Measurements from ENCODE around the gene DGKI. TPM values are rescaled to one million over a fixed set of nuclear protein-coding genes. Genes with fewer than 3 reads are reported as not detected.

Gene DGKI
- total RNA-seq, 4 donors from 2014 or later: 0.16 to 4.4 (median 2.1) TPM

- ATAC-seq (ENCODE audit: low FRiP score): no peak
- DNase-seq (ENCODE audit: low spot score): no peak
- TF ChIP-seq, protein P1, sequence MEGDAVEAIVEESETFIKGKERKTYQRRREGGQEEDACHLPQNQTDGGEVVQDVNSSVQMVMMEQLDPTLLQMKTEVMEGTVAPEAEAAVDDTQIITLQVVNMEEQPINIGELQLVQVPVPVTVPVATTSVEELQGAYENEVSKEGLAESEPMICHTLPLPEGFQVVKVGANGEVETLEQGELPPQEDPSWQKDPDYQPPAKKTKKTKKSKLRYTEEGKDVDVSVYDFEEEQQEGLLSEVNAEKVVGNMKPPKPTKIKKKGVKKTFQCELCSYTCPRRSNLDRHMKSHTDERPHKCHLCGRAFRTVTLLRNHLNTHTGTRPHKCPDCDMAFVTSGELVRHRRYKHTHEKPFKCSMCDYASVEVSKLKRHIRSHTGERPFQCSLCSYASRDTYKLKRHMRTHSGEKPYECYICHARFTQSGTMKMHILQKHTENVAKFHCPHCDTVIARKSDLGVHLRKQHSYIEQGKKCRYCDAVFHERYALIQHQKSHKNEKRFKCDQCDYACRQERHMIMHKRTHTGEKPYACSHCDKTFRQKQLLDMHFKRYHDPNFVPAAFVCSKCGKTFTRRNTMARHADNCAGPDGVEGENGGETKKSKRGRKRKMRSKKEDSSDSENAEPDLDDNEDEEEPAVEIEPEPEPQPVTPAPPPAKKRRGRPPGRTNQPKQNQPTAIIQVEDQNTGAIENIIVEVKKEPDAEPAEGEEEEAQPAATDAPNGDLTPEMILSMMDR (IDR thresholded peaks at IDR 0.05): no peak
These were observed 235.2 kb downstream of the DGKI start for GRCh38 chr7:137611606-137612005.

- ATAC-seq (ENCODE audit: low FRiP score): no peak
- TF ChIP-seq, protein P1 (IDR thresholded peaks at IDR 0.05): no peak
- no peak for DNase-seq (ENCODE audit: low spot score)
These were observed 237.3 kb downstream of the DGKI start for GRCh38 chr7:137609500-137609899.

DNA sequence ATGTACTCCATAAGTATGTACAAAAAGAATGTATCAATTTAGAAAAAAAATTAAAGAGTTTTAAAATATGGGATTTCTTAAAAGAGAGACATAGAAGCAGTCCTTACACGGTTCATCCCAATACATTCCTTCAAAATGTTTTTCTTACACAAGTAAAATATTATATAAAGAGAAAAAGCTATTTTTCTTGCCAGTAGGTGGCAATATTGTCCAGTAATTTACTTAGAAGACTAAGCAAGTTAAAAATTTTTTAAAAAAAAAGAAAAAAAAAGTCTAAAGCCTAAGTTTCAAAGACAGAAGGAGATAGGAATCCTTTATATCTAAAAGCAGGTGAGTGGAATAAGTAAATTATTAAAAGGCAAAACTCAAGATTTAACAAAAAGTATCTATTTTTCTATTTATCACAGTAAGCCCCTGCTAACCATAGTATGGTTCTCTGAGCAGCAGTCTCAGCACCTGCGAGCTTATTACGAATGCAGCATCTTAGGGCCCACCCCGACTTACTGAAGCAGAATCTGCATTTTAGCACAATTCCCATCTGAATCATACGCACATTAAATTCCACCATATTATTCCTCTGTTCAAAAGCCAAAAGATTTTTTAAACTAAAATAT, 240.6 kb downstream of the DGKI start:
- ATAC-seq (ENCODE audit: low FRiP score) (no peak), DNase-seq (ENCODE audit: low spot score) (no peak)
- TF ChIP-seq, protein P1 (IDR thresholded peaks at IDR 0.05): no peak

GRCh38 chr7:137603043-137603442, 243.7 kb downstream of the DGKI start:
- TF ChIP-seq, protein P1 (IDR thresholded peaks at IDR 0.05): no peak
- ATAC-seq (ENCODE audit: low FRiP score): no peak

GRCh38 chr7:137601642-137602041, 245.1 kb downstream of the DGKI start:
- ATAC-seq (ENCODE audit: low FRiP score) (no peak), DNase-seq (ENCODE audit: low spot score) (no peak)
- TF ChIP-seq, protein P1 (IDR thresholded peaks at IDR 0.05): no peak

More at GRCh38 chr7:137603043-137603442, 243.7 kb downstream of the DGKI start:
- no peak for DNase-seq (ENCODE audit: low spot score)

DNA sequence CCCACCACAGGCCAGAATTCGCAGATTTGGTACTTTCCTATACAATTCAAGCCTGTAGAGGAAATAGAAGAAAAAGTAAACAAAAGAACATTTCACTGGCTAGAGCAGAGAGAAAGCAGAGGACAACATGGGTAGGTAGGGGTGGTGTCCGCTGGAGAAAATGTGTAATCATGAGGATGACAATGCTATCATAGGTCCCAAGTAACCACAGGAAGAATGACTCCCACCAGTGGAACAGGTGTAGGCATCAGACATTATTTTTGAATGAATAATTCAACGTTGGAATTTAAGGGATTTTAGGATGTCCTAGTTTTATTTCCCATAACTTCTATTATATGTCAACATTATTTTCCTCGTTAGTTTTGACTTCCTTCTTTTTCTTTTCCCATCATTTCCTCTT, 248.9 kb downstream of the DGKI start:
- no peak for ATAC-seq (ENCODE audit: low FRiP score)

More for the DNA sequence above, 248.9 kb downstream of the DGKI start:
- DNase-seq (ENCODE audit: low spot score): no peak
- TF ChIP-seq, protein P1 (IDR thresholded peaks at IDR 0.05): no peak
